Measurements from ENCODE around the gene PHF10.

PHF10 gene

DNA sequence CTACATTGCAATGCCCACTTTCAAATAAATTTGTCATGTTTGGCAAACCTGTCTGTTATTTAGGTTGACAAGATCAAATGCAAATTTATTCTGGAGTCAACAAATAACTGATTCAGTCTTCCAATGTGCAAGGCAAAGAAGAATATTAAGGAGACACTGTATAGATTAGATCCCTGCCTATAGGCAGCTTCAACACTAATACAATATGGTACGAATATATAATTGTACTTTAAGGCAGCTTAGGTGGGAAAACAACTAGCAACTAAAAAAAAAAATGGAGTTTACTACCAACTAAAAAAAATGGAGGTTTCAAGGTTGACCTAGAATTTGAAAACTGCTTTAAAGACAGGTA, 1.7 kb upstream of the PHF10 start:
- no peak overlapping the region for H3K18ac ChIP-seq (ENCODE audit: low read length)
- peaks cover 0 to 13% of the 10 kb centered on the region in 2 donors for H3K36me3 ChIP-seq (replicated peaks in 1 of 2; ENCODE audit: control insufficient read depth in 2 of 2, insufficient read depth in 2 of 2, low read length in 2 of 2)
- H3K9me3 ChIP-seq (replicated peaks in 1 of 2; ENCODE audit: control insufficient read depth in 2 of 2, insufficient read depth in 1 of 2, low read depth in 1 of 2, low read length in 2 of 2): no peaks in the 10 kb centered on the region
- H2BK15ac ChIP-seq (ENCODE audit: low read length): no peak overlapping the region
- no peak overlapping the region for H2AK5ac ChIP-seq (ENCODE audit: low read depth, low read length)
- peak overlapping the region in 1 of 2 donors; percentile 94 for H3K4me3 ChIP-seq (ENCODE audit: low read length in 2 of 2)
- no peak overlapping the region for H4K8ac ChIP-seq (ENCODE audit: low read depth, low read length)
- no peak overlapping the region for H2BK5ac ChIP-seq (ENCODE audit: low read length)
- peaks cover 4% of the 10 kb centered on the region for H3K79me1 ChIP-seq (ENCODE audit: low read depth, low read length)
- no CpG with 5 or more reads among the region's 1 CpG for WGBS, 2 donors (ENCODE audit: extremely low coverage in 2 of 2, insufficient read length in 2 of 2, insufficient replicate concordance in 1 of 2)
- H3K14ac ChIP-seq (ENCODE audit: low read length): no peak overlapping the region
- no peak overlapping the region for H2AFZ ChIP-seq (ENCODE audit: low read length)
- no peak overlapping the region for H3K4ac ChIP-seq (ENCODE audit: low read length)
- peaks cover 0 to 4% (median 0%) of the 10 kb centered on the region in 3 experiments for H3K27me3 ChIP-seq (ENCODE audit: control insufficient read depth in 3 of 3, insufficient read depth in 3 of 3, low read depth in 1 of 3, low read length in 3 of 3)
- H3K4me2 ChIP-seq (ENCODE audit: insufficient read depth, low read length, poor library complexity, severe bottlenecking): no peak overlapping the region
- DNase-seq (ENCODE audit: low spot score): no peak
- no peak overlapping the region for H4K91ac ChIP-seq (ENCODE audit: low read depth, low read length, poor library complexity)
- H2BK120ac ChIP-seq (ENCODE audit: low read depth, low read length): no peak overlapping the region
- no peak overlapping the region for H3K27ac ChIP-seq (replicated peaks; ENCODE audit: low read length)
- no peak overlapping the region for H3K9ac ChIP-seq (ENCODE audit: low read depth, low read length, poor library complexity)
- H3K4me1 ChIP-seq (ENCODE audit: control insufficient read depth in 2 of 2, insufficient read depth in 1 of 2, low read depth in 1 of 2, low read length in 2 of 2): peaks cover 8 to 16% of the 10 kb centered on the region in 2 donors
- H3K23ac ChIP-seq (ENCODE audit: low read depth, low read length, poor library complexity): no peak overlapping the region
- no peak overlapping the region for H2BK12ac ChIP-seq (ENCODE audit: low read length)

DNA sequence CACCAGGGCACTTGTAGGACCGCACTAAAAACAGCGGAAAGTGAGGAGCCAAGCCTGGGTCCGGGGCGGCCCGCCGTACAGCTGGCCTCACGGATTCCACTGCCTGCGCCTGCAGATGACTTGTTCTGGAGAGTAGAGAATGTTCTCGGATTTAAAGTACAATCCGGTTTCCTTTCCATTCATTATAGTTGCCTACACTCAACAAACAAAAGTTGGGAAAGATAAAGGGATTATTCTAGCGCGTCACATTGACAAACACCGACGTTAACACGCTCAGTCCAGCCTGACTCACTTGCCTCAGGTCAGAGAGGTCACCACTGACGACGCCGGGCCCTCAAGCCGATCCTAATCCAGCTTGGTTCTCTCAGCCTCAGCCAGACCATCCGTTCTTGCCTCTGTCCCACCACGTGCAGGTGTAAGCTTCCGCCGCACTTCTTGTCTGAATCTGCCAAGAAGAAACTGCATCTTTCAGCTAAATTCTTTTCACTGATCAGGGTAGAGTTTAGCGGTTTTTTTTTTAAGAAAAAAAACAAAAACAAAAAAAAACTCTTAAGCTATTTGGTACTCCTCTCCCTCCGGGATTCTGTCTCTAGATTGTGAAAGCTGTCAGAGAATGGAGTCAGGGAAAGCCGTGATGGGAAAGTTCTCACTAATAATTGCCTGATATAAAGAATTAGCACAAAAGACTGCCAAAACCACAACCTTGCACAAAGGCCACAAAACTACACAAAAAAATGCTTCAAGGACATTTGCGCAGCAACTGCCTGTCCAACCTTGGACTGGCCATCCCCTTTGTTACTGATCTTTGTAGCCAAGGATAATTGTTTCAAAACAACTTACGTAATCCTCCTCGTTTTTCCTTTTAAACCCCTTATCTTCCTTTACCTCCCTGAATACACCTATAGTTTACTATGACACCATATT, 1.1 kb upstream of the PHF10 start:
- peaks cover 4% of the 10 kb centered on the region for H3K79me1 ChIP-seq (ENCODE audit: low read depth, low read length)
- peak overlapping the region; percentile 99 for H2BK5ac ChIP-seq (ENCODE audit: low read length)
- H3K14ac ChIP-seq (ENCODE audit: low read length): no peak overlapping the region
- peaks cover 0 to 4% (median 0%) of the 10 kb centered on the region in 3 experiments for H3K27me3 ChIP-seq (ENCODE audit: control insufficient read depth in 3 of 3, insufficient read depth in 3 of 3, low read depth in 1 of 3, low read length in 3 of 3)
- peak overlapping the region; percentile 98 for H2BK12ac ChIP-seq (ENCODE audit: low read length)
- H3K18ac ChIP-seq (ENCODE audit: low read length): peak overlapping the region; percentile 100
- H3K4me3 ChIP-seq (ENCODE audit: low read length in 2 of 2): peak overlapping the region; percentile 94 to 98
- 100% methylated on average over 1 to 2 of the region's 29 CpGs for WGBS, 2 donors (ENCODE audit: extremely low coverage in 2 of 2, insufficient read length in 2 of 2, insufficient replicate concordance in 1 of 2)
- H3K36me3 ChIP-seq (replicated peaks in 1 of 2; ENCODE audit: control insufficient read depth in 2 of 2, insufficient read depth in 2 of 2, low read length in 2 of 2): peaks cover 0 to 20% of the 10 kb centered on the region in 2 donors
- no peak overlapping the region for H4K8ac ChIP-seq (ENCODE audit: low read depth, low read length)
- H3K4ac ChIP-seq (ENCODE audit: low read length): peak overlapping the region; percentile 100
- H2BK15ac ChIP-seq (ENCODE audit: low read length): peak overlapping the region; percentile 89
- peak overlapping the region; percentile 100 for H2BK120ac ChIP-seq (ENCODE audit: low read depth, low read length)
- DNase-seq (ENCODE audit: low spot score): peak; percentile 78
- peak overlapping the region; percentile 99 for H3K9ac ChIP-seq (ENCODE audit: low read depth, low read length, poor library complexity)
- peaks cover 8 to 16% of the 10 kb centered on the region in 2 donors for H3K4me1 ChIP-seq (ENCODE audit: control insufficient read depth in 2 of 2, insufficient read depth in 1 of 2, low read depth in 1 of 2, low read length in 2 of 2)
- H3K27ac ChIP-seq (replicated peaks; ENCODE audit: low read length): peak overlapping the region; percentile 98
- peak overlapping the region; percentile 84 for H3K4me2 ChIP-seq (ENCODE audit: insufficient read depth, low read length, poor library complexity, severe bottlenecking)
- H3K23ac ChIP-seq (ENCODE audit: low read depth, low read length, poor library complexity): peak overlapping the region; percentile 98
- H2AFZ ChIP-seq (ENCODE audit: low read length): peak overlapping the region; percentile 96
- no peaks in the 10 kb centered on the region for H3K9me3 ChIP-seq (replicated peaks in 1 of 2; ENCODE audit: control insufficient read depth in 2 of 2, insufficient read depth in 1 of 2, low read depth in 1 of 2, low read length in 2 of 2)
- peak overlapping the region; percentile 94 for H2AK5ac ChIP-seq (ENCODE audit: low read depth, low read length)
- H4K91ac ChIP-seq (ENCODE audit: low read depth, low read length, poor library complexity): peak overlapping the region; percentile 89

DNA sequence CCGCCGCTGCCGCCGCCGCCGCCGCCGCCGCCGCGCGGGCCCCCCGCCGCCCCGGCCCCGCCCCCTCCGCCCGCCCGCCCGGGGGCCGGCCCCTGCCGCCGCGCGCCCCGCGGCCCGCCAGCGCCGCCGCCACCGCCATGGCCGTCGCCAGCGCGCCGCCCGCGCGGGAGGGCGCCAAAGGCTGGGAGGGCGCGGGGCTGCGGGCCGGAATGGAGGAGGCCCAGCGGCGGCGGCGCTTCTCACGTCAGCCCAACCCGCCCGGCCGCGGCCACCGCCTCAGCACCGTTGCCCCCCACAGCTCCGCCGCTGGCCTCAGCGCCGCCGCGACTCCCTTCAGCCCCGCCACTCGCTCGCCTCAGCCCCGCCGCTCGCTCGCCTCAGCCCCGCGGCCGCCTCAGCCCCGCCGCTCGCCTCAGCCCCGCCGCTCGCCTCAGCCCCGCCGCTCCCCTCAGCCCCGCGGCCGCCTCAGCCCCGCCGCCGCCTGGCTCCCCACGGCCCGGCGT, 258 bp downstream of the PHF10 start:
- no peak overlapping the region for H2BK5ac ChIP-seq (ENCODE audit: low read length)
- H3K27ac ChIP-seq (replicated peaks; ENCODE audit: low read length): peak overlapping the region; percentile 87
- no peak overlapping the region for H2BK120ac ChIP-seq (ENCODE audit: low read depth, low read length)
- H2BK15ac ChIP-seq (ENCODE audit: low read length): peak overlapping the region; percentile 85
- H2BK12ac ChIP-seq (ENCODE audit: low read length): no peak overlapping the region
- H4K91ac ChIP-seq (ENCODE audit: low read depth, low read length, poor library complexity): peak overlapping the region; percentile 85
- peak overlapping the region; percentile 40 for H3K4me2 ChIP-seq (ENCODE audit: insufficient read depth, low read length, poor library complexity, severe bottlenecking)
- peak overlapping the region; percentile 82 for H4K8ac ChIP-seq (ENCODE audit: low read depth, low read length)
- peak; percentile 56 for DNase-seq (ENCODE audit: low spot score)
- peaks cover 8 to 16% of the 10 kb centered on the region in 2 donors for H3K4me1 ChIP-seq (ENCODE audit: control insufficient read depth in 2 of 2, insufficient read depth in 1 of 2, low read depth in 1 of 2, low read length in 2 of 2)
- peak overlapping the region; percentile 100 for H3K9ac ChIP-seq (ENCODE audit: low read depth, low read length, poor library complexity)
- WGBS, 2 donors (ENCODE audit: extremely low coverage in 2 of 2, insufficient read length in 2 of 2, insufficient replicate concordance in 1 of 2): no CpG with 5 or more reads among the region's 89 CpGs
- peak overlapping the region; percentile 73 for H3K23ac ChIP-seq (ENCODE audit: low read depth, low read length, poor library complexity)
- no peak overlapping the region for H3K4ac ChIP-seq (ENCODE audit: low read length)
- peak overlapping the region; percentile 57 to 91 for H3K4me3 ChIP-seq (ENCODE audit: low read length in 2 of 2)
- peaks cover 4% of the 10 kb centered on the region for H3K79me1 ChIP-seq (ENCODE audit: low read depth, low read length)
- peak overlapping the region; percentile 56 for H2AK5ac ChIP-seq (ENCODE audit: low read depth, low read length)
- H3K18ac ChIP-seq (ENCODE audit: low read length): peak overlapping the region; percentile 98
- H3K27me3 ChIP-seq (ENCODE audit: control insufficient read depth in 3 of 3, insufficient read depth in 3 of 3, low read depth in 1 of 3, low read length in 3 of 3): peaks cover 0 to 4% (median 0%) of the 10 kb centered on the region in 3 experiments
- H3K9me3 ChIP-seq (replicated peaks in 1 of 2; ENCODE audit: control insufficient read depth in 2 of 2, insufficient read depth in 1 of 2, low read depth in 1 of 2, low read length in 2 of 2): no peaks in the 10 kb centered on the region
- H2AFZ ChIP-seq (ENCODE audit: low read length): peak overlapping the region; percentile 82
- peak overlapping the region; percentile 82 for H3K14ac ChIP-seq (ENCODE audit: low read length)
- H3K36me3 ChIP-seq (replicated peaks in 1 of 2; ENCODE audit: control insufficient read depth in 2 of 2, insufficient read depth in 2 of 2, low read length in 2 of 2): peaks cover 0 to 32% of the 10 kb centered on the region in 2 donors
